Thyroid gland (tissue), 4 donors: Measurements from ENCODE around the gene MYO18A. TPM values are rescaled to one million over a fixed set of nuclear protein-coding genes. Genes with fewer than 3 reads are reported as not detected.
"Not testable (repeated sequence)": the region's sequence is repeated elsewhere in the genome, so short reads cannot be mapped to it uniquely, and the experiment has no call there.

Experiments used
- DNase-seq, 2 donors: peaks; one replicate each; pipeline ENCODE4 v3.0.0-alpha.2; 2019
- H3K27ac ChIP-seq, 3 donors: fragments of 200-600 bp; sonication (generic); 1 replicate in 2 of 3; 2 replicates in 1 of 3; pipeline ENCODE4 v1.5.1; 2016 to 2019; ENCODE audit warnings: mild to moderate bottlenecking in 1 of 3, moderate library complexity in 1 of 3
- H3K27me3 ChIP-seq: fragments of 200-600 bp; sonication (generic); one replicate; pipeline ENCODE4 v1.5.1; 2019
- H3K36me3 ChIP-seq, 2 donors: fragments of 200-600 bp; sonication (generic); one replicate each; pipeline ENCODE4 v1.5.1; 2016 to 2019
- H3K4me1 ChIP-seq, 2 donors: fragments of 200-600 bp; sonication (generic); one replicate each; pipeline ENCODE4 v1.5.1; 2017 to 2019
- H3K4me3 ChIP-seq, 3 donors: fragments of 200-600 bp; sonication (generic); replicated peaks in 1 of 3; 1 replicate in 2 of 3; 2 replicates in 1 of 3; pipeline ENCODE4 v1.5.1; 2016; ENCODE audit warnings: mild to moderate bottlenecking in 1 of 3
- H3K9me3 ChIP-seq: fragments of 200-600 bp; sonication (generic); one replicate; pipeline ENCODE4 v1.5.1; 2017
- POLR2A ChIP-seq, 2 donors: fragments of 450-650 bp; IDR thresholded peaks; one replicate each; pipeline ENCODE4 v1.6.1; 2017; ENCODE audit warnings: antibody characterized with exemption in 2 of 2, mild to moderate bottlenecking in 2 of 2, moderate library complexity in 1 of 2
- WGBS, 2 donors: methylation state at CpG; one replicate each; pipeline ENCODE4 v1.1.5; 2017; 5-methylcytosine and 5-hydroxymethylcytosine counted together
- intact Hi-C: fragments of 100-400 bp; cut with DNase I; formaldehyde crosslinking; loops from one replicate; pipeline ENCODE4 v1.15.1; 2023
- total RNA-seq, 4 donors: library from RNA; depleted of rRNA; stranded (reverse); fragments of >200 nt; gene quantifications; one replicate each; pipeline ENCODE4 v1.2.3, GENCODE V29; 2016
- TF ChIP-seq, protein P1 (sequence below), 6 experiments: fragments of 200-600 bp in 3 of 6; fragments of 450-650 bp in 3 of 6; sonication (generic) in 3 of 6; IDR thresholded peaks; one replicate each; pipeline ENCODE4 v1.5.1; 2016 to 2019; ENCODE audit warnings: antibody characterized with exemption in 6 of 6, mild to moderate bottlenecking in 2 of 6, inconsistent platforms in 1 of 6, moderate library complexity in 1 of 6

The MYO18A gene
- total RNA-seq: 10 to 100 TPM; 32.1 to 49.8 (median 40.6) TPM

DNA sequence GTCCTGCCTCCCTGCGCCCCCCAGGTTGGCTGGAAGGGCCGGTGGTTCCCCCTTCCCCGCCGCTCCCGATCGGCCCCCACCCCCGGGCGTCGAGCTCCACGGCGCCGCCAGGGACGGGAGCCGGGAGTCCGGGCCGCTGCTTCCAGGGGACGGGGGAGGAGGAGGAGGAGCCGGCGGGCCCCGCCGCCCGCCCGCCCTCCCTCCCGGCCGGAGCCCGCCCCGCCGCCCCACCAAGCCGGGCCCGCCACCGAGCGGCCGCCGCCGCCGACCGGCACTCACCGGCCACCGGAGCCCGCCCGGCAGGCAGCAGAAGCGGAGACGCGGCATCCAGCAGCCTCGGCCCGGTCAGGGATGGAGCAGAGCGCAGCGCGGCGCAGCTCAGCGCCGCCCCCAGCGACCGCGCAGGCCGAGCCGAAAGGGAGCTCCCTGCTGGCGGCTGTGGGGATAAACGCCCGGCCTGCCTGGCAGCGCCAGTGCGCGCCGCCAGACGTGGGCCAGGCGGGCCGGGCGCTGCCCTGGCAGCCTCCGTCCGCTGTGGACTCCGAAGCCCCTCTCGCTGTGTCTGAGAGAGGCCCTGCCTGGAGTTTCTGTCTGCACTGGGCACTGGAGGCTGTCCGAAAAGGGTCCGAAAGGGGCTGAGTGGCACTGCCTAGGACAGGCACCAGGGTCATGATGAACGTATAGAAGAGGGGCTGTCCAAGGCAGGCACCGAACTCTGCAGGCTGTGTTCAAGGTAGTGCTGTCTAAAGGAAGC lies at the start of gene MYO18A:
MYO18A (minus strand) TSS at position 365 of the 754 bp plus-strand sequence. CDS start 13,458 bp downstream, outside the sequence.
- TF ChIP-seq, protein P1, sequence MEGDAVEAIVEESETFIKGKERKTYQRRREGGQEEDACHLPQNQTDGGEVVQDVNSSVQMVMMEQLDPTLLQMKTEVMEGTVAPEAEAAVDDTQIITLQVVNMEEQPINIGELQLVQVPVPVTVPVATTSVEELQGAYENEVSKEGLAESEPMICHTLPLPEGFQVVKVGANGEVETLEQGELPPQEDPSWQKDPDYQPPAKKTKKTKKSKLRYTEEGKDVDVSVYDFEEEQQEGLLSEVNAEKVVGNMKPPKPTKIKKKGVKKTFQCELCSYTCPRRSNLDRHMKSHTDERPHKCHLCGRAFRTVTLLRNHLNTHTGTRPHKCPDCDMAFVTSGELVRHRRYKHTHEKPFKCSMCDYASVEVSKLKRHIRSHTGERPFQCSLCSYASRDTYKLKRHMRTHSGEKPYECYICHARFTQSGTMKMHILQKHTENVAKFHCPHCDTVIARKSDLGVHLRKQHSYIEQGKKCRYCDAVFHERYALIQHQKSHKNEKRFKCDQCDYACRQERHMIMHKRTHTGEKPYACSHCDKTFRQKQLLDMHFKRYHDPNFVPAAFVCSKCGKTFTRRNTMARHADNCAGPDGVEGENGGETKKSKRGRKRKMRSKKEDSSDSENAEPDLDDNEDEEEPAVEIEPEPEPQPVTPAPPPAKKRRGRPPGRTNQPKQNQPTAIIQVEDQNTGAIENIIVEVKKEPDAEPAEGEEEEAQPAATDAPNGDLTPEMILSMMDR (IDR thresholded peaks at IDR 0.05): peak; percentile 45 to 98 (median 93)
- peak in 1 of 2 donors; percentile 63 for TF ChIP-seq POLR2A (IDR thresholded peaks at IDR 0.05)
- H3K36me3 ChIP-seq: no peaks in the 10 kb centered on the region
- intact Hi-C loops: loop anchor here (5.0 kb wide), 1 partner anchor 33 kb away; no protein-coding TSS in a partner anchor
- no peaks in the 10 kb centered on the region for H3K9me3 ChIP-seq
- peak within 1 kb of the TSS in 2 of 3 donors; percentile 33 to 65 for H3K4me3 ChIP-seq
- H3K4me1 ChIP-seq: peaks cover 40 to 43% of the 10 kb centered on the region in 2 donors
- peak within 1 kb of the TSS; percentile 73 to 96 (median 84) for H3K27ac ChIP-seq
- peak; percentile 77 to 80 for DNase-seq
- WGBS, 2 donors: 1 to 5% methylated on average over 10 to 15 of the region's 76 CpGs
- H3K27me3 ChIP-seq: no peaks in the 10 kb centered on the region

DNA sequence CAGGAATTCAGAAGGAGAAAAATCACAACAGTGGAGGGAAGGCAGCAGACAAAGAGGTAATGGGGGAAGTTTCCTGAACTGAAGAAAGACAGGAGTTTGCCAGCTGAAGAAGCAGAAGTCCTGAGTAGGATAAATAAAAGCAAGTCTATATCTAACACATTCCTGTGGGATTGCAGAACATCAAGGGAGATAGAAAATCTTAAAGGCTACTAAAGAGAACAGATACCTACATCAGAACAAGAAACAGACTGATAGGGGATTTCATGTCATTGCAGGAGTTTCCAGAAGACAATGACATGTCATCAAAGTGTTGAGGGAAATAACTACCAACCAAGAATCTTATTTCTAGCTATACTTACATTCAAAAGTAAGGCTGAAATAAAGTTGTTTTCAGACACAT lies 45.2 kb upstream of the MYO18A start:
- Histone ChIP-seq H3K27me3 (no peaks in the 10 kb centered on the region), H3K4me3 (no peak overlapping the region), H3K27ac (no peak overlapping the region), H3K36me3 (no peaks in the 10 kb centered on the region), H3K4me1 (no peaks in the 10 kb centered on the region), H3K9me3 (no peaks in the 10 kb centered on the region)
- intact Hi-C loops: no loop called here
- no peak for TF ChIP-seq POLR2A (IDR thresholded peaks at IDR 0.05)
- TF ChIP-seq, protein P1 (IDR thresholded peaks at IDR 0.05): no peak
- no peak for DNase-seq

DNA sequence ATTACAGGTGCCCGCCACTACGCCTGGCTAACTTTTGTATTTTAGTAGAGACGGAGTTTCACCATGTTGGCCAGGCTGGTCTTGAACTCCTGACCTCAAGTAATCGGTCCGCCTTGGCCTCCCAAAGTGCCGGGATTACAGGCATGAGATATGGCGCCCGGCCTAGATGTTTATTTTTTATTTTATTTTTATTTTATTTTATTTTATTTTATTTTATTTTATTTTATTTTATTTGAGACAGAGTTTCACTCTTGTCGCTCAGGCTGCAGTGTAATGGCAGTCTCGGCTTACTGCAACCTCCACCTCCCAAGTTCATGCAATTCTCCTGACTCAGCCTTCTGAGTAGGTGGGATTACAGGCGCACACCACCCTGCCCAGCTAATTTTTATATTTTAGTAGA lies 41.1 kb upstream of the MYO18A start:
- H3K4me3 ChIP-seq, H3K27ac ChIP-seq, H3K9me3 ChIP-seq, H3K36me3 ChIP-seq, H3K4me1 ChIP-seq, intact Hi-C loops, DNase-seq, H3K27me3 ChIP-seq: not testable (repeated sequence)
- 94 to 98% methylated on average over 11 of the region's 11 CpGs for WGBS, 2 donors

GRCh38 chr17:29219378-29220047 lies 39.3 kb upstream of the MYO18A start:
- peak; percentile 78 to 80 for DNase-seq
- intact Hi-C loops: loop anchor here (5.0 kb wide), 1 partner anchor 72 kb away; no protein-coding TSS in a partner anchor
- no peak overlapping the region for H3K27ac ChIP-seq

DNA sequence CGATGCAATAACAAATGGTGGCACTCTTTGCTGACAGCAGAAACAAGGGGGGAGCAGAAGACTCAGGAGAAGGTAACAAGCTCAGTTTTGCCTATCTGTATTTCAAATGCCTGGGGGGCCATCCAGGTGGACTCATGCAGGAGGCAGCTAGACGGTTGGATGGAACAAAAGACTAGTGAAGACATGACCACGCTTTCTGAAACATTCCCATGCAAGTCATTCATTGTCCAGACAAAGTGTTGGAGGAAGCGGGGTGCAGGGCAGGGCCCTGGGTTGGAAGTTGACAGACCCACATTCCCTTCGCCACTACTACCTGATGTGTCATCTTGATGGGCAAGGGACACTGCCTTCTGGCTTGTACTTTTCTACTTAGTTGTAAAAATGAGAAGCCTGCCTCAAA lies 36.7 kb upstream of the MYO18A start:
- no peaks in the 10 kb centered on the region for H3K9me3 ChIP-seq
- H3K4me1 ChIP-seq: peaks cover 0 to 16% of the 10 kb centered on the region in 2 donors
- no peaks in the 10 kb centered on the region for H3K36me3 ChIP-seq
- TF ChIP-seq, protein P1 (IDR thresholded peaks at IDR 0.05): no peak
- no peak for TF ChIP-seq POLR2A (IDR thresholded peaks at IDR 0.05)
- H3K4me3 ChIP-seq: no peak overlapping the region
- no peak for DNase-seq
- intact Hi-C loops: loop anchor here (5.0 kb wide), 1 partner anchor 70 kb away; no protein-coding TSS in a partner anchor
- WGBS, 2 donors: 91 to 96% methylated on average over 5 of the region's 5 CpGs
- H3K27me3 ChIP-seq: no peaks in the 10 kb centered on the region
- H3K27ac ChIP-seq: no peak overlapping the region

More at GRCh38 chr17:29219378-29220047, 39.3 kb upstream of the MYO18A start:
- 9 to 14% methylated on average over 14 of the region's 14 CpGs for WGBS, 2 donors
- Histone ChIP-seq H3K4me1 (peaks cover 0 to 16% of the 10 kb centered on the region in 2 donors), H3K4me3 (no peak overlapping the region), H3K27me3 (no peaks in the 10 kb centered on the region), H3K36me3 (no peaks in the 10 kb centered on the region), H3K9me3 (no peaks in the 10 kb centered on the region)
- TF ChIP-seq POLR2A (IDR thresholded peaks at IDR 0.05): no peak
- TF ChIP-seq, protein P1 (IDR thresholded peaks at IDR 0.05): peak; percentile 86 to 97 (median 88)
